Epithelial cell of proximal tubule (primary cell): ENCODE results near the gene NKX6-2. TPM values are rescaled to one million over a fixed set of nuclear protein-coding genes. Genes with fewer than 3 reads are reported as not detected.
"Not testable (repeated sequence)": the region's sequence is repeated elsewhere in the genome, so short reads cannot be mapped to it uniquely, and the experiment has no call there.

Source experiments
- DNase-seq: peaks from one replicate; pipeline ENCODE4 v3.0.0-alpha.2; 2011; ENCODE audit warnings: low read depth
- H3K4me3 ChIP-seq: 2 replicates; pipeline ENCODE4 v1.5.1; 2011; ENCODE audit warnings: low read depth, mild to moderate bottlenecking, low read length
- CTCF ChIP-seq: conservative IDR thresholded peaks from 2 replicates; pipeline ENCODE4 v1.5.1; 2012; ENCODE audit warnings: low read depth, mild to moderate bottlenecking, low read length
- total RNA-seq: library from RNA; depleted of rRNA; stranded (reverse); fragments of >200 nt; gene quantifications from 2 replicates; pipeline ENCODE4 v1.2.3, GENCODE V29; 2015

Gene NKX6-2
- total RNA-seq, 1 donor from 2014 or later: 1.2 TPM

- no peak for DNase-seq
- TF ChIP-seq CTCF: no peak
- no peak overlapping the region for H3K4me3 ChIP-seq
Measured at GRCh38 chr10:132746386-132746785, 39.6 kb downstream of the NKX6-2 start.

GRCh38 chr10:132745971-132746370 is 40.0 kb downstream of the NKX6-2 start:
- no peak for TF ChIP-seq CTCF
- DNase-seq: no peak
- no peak overlapping the region for H3K4me3 ChIP-seq

- H3K4me3 ChIP-seq: no peak overlapping the region
- no peak for TF ChIP-seq CTCF
- no peak for DNase-seq
Measured at GRCh38 chr10:132745511-132745910, 40.4 kb downstream of the NKX6-2 start.

DNA sequence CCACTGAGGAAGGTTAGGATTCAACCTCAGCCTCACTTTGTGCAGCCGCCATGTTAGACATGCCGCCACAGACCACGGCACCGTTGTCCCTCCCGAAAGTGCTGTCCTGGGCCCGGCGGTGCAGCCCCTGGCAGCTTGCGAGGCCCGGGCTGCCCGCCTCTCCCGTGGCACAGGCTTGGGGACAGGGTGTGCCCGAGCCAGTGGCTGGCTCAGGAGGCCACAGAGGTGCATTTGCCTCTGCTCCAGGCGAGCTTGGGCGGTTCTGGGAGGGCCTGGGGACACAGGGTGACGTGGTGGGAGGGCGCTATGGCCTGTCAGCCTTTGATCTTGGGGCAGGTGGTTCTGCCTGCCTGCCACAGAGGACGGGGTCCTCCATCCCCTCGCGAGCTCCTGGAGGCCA is 41.1 kb downstream of the NKX6-2 start:
- DNase-seq: no peak
- no peak for TF ChIP-seq CTCF
- H3K4me3 ChIP-seq: no peak overlapping the region

GRCh38 chr10:132743925-132744490 is 41.9 kb downstream of the NKX6-2 start:
- DNase-seq: no peak
- H3K4me3 ChIP-seq: no peak overlapping the region

GRCh38 chr10:132743196-132743924 is 42.6 kb downstream of the NKX6-2 start:
- not testable (repeated sequence) for H3K4me3 ChIP-seq, DNase-seq

More at GRCh38 chr10:132743925-132744490, 41.9 kb downstream of the NKX6-2 start:
- no peak for TF ChIP-seq CTCF

DNA sequence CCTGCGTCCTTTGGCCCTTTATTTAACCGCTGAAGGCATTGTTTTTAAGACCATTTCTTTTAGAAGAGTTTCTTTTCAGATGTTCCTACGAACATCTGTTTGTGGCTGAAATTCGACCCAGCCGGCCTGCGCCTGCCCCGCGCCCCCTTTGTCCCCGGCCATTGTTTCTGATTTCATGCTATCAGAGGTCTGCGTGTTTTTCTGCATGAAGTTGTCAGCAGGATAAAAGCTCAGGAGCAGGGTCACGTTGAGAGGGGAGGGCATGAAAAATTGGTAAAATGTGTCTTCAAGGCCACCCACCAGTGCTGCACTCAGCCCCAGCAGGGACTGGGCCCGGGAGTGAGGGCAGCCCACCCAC is 43.1 kb downstream of the NKX6-2 start:
- DNase-seq: no peak
- no peak for TF ChIP-seq CTCF
- H3K4me3 ChIP-seq: no peak overlapping the region
